ENCODE results near the gene TMEM272.
"Not testable (repeated sequence)": the region's sequence is repeated elsewhere in the genome, so short reads cannot be mapped to it uniquely, and the experiment has no call there.

Gene TMEM272

DNA sequence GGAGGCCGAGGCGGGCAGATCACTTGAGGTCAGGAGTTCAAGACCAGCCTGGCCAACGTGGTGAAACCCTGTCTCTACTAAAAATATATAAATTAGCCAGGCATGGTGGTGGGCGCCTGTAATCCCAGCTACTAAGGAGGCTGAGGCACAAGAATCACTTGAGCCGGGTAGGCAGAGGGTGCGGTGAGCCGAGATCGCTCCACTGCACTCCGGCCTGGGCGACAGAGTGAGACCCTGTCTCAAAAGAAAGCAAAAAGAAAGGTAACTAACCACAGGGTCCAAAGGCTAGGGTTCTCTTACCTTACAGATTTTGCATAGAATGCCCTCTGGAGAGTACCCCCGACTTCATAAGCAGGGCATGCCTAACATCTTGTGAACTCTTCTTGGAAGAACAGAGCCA is 20.3 kb downstream of the TMEM272 start:
- not testable (repeated sequence) for DNase-seq (ENCODE audit: low read depth)

DNA sequence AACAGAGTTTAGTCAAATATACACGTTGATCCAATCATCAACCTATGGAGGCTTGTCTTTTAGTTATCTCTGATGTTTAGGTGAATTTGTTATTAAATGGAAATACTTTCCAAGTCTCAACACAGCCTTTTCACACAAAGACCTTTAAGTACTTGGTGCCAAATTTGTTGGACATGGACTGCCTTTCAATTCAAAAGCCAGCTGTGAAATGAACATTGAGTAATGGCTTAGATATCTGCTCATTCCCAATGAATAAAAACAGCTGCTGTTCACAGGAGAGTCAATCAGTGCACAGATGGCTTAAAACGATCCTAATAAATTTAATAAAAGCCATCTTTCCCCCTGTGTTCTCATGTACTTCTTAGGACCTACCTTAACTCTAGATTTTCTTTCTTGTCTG is 21.1 kb downstream of the TMEM272 start:
- DNase-seq (ENCODE audit: low read depth): no peak

DNA sequence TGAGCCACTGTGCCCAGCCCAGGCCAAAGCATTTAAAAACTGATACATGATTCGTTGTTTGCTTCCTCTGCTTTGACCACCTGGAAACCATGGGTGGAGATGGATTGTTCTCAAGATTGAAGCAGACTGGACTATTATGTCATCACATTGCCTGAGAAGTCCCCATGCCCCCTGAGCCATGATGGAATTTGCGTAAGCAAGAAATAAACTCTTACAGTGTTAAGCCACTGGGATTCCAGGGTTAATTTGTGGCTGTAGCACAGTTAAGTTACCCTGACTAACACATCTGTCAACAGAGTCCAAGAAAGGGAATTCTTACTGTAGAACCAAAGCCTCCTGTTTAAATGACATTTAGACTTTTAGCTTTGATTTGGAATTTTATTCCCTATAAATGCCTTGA is 21.6 kb downstream of the TMEM272 start:
- no peak for DNase-seq (ENCODE audit: low read depth)

DNA sequence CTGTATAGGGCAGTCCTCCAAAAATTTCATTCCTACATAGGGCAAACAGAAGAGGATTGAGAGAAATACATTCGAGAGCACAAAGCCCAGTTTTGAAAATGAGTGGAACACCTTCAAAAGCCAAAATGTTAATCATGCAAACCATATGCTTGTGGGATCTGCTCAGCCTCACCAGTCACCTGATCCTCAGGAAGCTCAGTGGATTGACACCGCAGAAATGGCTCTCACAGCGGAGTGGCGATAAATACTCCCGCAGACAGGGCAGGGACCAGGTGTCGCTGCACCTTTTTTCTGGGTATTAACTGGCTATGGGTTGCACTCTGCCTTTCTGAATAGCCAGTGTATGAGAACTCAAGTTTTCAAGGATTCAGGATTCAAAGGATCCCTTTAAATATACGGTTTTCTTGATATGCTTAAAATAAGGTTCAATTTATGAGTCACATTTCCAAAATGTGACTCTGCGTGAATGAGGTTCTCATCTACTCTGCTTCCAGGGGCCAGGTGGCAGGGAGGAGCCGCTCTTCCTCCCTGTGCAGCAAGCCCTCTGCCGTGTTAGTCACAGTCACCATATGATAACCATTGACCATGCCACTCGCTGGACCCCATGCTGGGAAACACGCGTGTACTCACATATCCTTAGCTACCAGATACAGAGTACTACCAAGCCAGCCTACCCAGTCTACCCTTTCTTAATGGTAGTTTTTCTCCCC is 22.7 kb downstream of the TMEM272 start:
- no peak for DNase-seq (ENCODE audit: low read depth)

DNA sequence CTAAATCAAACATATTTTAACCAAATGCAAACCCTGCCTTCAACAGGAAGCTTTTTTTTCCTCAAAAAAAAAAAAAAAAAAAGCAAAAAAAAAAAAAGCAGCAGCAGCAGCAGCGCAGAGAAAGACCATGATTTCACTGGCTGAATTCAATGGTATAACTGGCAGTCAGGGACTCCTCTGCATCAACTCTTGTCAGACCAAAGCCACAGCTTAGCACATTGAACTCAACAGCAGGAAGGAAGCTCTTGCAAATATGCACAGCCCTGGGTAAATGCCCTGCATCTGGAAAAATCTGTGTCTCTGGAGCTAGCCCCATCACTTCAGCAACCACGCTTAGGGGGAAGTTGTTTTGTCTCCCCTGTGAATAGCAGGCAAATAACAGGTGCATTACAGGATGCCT is 23.4 kb downstream of the TMEM272 start:
- no peak for DNase-seq (ENCODE audit: low read depth)

DNA sequence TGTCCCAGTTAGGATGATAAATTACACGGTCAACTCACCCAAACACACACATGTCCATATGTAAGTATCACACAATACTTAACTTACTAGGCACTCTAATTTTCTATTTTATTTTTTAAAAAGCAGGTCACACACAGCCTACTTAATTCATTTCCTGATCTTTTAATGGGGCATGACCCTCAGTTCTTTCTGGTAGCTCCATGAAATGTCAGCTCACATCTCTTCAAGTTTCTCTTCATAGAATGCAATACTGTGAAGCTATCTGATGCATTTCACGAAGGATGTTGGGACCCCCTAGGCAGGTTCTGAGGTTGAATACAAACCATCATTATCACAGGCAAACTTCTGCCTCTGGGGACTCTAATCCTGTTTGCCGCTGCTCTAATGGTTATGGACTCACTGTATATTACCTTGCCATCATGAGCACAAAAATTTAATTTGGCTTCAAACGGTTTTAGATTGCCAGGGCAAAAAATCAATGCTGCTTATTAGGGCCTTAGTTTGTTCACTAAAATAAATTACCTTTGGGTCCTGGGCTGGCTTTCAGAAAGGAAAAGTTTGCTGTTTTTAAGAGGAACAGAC is 24.9 kb downstream of the TMEM272 start:
- no peak for DNase-seq (ENCODE audit: low read depth)

- DNase-seq (ENCODE audit: low read depth): no peak
Observed at GRCh38 chr13:51819544-51819943, 25.4 kb downstream of the TMEM272 start.

GRCh38 chr13:51818781-51819511 is 26.0 kb downstream of the TMEM272 start:
- DNase-seq (ENCODE audit: low read depth): no peak

DNA sequence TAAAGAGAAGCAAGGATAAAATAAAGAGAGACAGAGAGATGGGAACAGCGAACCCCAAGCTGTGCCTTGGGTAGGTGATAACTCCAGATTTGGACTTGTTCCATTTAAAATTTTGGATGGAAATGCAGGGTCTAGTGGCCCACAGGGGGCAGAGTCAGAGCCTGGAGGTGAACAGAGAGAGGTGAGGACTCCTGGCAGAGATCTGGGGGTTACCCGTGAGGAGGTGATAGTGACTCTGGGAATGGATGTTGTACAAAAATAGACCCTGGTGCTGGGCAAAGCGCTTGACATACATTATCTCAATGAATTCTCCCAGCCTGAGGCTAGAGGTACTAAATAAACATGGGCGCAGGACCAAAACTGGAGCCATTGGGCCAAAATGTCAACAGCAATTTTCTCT is 26.7 kb downstream of the TMEM272 start:
- DNase-seq (ENCODE audit: low read depth): no peak

GRCh38 chr13:51817717-51818116 is 27.3 kb downstream of the TMEM272 start:
- DNase-seq (ENCODE audit: low read depth): no peak

DNA sequence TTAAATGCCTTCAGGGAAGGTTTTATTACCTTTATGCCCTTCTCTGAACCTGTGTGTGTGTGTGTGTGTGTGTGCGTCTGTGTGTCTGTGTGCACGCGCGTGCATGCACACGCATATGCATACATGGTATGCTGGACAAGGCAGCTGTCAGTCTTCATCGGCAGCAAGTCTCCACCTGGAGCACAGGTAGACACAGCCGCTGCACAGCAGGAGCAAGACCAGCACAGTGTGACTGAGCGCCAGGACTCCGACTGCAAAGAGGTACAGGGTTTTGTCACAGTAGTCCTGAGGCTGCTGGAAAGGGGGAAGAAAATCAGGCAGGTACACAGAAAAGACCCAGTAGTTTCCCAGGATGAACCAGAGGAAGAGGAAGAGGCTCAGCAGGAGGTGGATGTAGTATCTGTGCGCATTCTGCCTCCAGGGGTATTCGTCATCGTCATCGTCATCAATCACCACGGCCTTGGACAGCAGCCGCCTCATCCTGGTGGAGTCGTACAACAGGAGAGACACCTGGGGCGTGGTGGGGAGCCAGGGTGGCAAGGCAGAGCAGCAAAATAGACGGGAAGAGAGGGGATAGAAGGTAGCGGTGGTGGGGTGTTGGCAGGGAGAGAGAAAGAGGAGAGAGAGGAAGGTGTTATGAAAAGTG is 28.2 kb downstream of the TMEM272 start:
- no peak for DNase-seq (ENCODE audit: low read depth)

- no peak for DNase-seq (ENCODE audit: low read depth)
Observed at GRCh38 chr13:51815848-51816247, 29.1 kb downstream of the TMEM272 start.

GRCh38 chr13:51814825-51815650 is 29.9 kb downstream of the TMEM272 start:
- no peak for DNase-seq (ENCODE audit: low read depth)

DNA sequence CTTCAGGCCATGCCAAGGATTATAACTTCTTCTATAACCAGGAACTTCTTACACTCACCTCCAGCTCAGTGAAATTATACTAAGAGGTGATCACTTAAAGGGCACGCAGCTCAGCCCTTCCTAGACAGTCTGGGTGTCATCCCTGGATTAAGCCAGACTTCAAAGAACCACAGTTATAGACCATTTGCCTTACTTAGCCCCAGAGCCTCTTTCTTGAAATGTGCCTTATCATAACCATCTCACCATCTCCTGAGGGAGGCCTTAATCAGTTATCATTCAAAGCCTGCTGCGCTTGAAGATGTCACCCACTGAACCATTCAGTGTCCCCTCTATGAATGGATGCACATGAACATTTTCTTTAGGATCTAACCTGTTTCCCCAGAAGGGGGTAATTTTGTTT is 30.9 kb downstream of the TMEM272 start:
- no peak for DNase-seq (ENCODE audit: low read depth)

GRCh38 chr13:51811920-51812451 is 33.0 kb downstream of the TMEM272 start:
- no peak for DNase-seq (ENCODE audit: low read depth)

GRCh38 chr13:51811046-51811445 is 33.9 kb downstream of the TMEM272 start:
- no peak for DNase-seq (ENCODE audit: low read depth)

GRCh38 chr13:51808811-51809210 is 36.2 kb downstream of the TMEM272 start:
- no peak for DNase-seq (ENCODE audit: low read depth)

- DNase-seq (ENCODE audit: low read depth): no peak
Observed at GRCh38 chr13:51807041-51807440, 37.9 kb downstream of the TMEM272 start.

DNA sequence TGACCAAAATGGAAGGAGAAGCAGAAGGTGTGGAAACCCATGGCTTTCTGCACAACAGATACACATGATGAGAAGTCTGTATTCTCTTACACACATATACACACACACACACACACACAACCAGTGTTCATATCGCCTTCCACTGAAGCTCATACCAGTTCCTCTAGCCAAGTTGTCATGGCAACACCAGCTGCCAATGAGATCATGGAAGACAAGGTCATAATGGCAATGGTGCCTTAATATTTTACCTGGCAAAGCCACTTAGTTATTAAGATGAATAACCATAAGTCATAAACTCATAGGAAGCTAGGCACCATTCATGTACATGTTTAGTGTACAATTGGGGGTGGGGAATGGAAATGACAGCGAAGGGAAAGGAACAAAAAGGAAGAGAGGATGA is 38.4 kb downstream of the TMEM272 start:
- no peak for DNase-seq (ENCODE audit: low read depth)

GRCh38 chr13:51805925-51806324 is 39.1 kb downstream of the TMEM272 start:
- no peak for DNase-seq (ENCODE audit: low read depth)

DNA sequence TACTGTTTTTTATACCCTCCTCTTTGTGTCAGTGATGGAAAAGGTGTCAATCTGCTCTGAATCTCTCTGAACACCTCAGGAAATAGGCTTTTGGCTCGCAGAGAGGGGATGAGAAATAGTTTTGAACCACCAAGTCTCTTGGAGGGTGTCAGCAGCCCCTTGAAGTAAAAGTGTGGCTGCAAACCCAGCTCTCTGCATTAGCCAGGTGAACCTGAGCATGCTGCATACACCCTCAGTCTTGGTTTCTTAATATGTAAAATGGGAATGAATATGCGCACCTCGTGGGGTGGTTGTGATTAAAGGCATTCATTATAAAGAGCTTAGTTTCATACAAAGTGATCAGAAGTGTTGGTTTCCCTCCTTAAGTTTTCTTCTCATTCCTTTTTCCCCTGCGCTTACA is 39.7 kb downstream of the TMEM272 start:
- no peak for DNase-seq (ENCODE audit: low read depth)
